HG03432 (cell line): Measurements from ENCODE around the gene SUCLG2.

Source experiments
- ATAC-seq: cut with Tn5 transposase; IDR thresholded peaks from one replicate; pipeline ENCODE4 v1.9.1; 2021; ENCODE audit warnings: mild to moderate bottlenecking, moderate library complexity; ENCODE audit not compliant: unreplicated experiment

The SUCLG2 gene

DNA sequence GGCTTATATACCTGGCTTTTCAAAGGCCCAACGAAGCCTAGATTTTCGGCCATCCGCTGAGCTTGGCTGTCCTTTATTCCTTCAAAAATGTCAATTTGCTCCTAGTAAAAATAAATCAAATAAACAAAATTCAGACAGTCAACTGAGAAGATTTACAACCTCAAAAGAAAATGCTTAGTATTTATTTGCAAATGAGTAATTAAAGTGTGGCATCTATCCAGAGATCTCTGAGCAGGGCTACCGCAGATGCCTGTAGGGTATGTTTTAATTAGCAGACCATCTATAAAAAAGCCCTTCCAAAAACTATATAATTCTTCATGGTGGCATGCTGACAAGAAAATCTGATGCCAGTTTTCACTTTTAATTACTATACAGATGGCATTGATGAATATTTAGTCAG is 136.2 kb downstream of the SUCLG2 start:
- ATAC-seq, result no peak

- no peak for ATAC-seq
Measured at GRCh38 chr3:67517781-67518180, 136.6 kb downstream of the SUCLG2 start.

DNA sequence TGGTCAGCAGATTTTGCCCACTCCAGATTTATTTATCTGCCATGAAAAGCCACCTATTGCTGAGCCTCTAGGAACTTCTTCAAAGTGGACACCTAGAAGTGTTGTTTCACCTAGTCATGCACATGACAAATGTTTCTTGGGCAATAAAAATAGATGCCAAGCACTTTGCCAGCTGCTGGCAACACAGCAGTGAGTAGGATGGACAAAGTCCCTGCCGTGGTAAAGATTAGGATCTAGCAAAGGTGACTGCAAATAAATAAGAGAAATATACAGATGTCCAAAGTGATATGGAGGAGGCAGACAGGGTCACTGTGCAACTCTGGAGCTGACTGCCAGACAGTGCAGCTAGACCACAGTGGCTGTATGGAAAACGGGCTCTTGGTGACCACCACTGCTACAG is 137.9 kb downstream of the SUCLG2 start:
- no peak for ATAC-seq

- no peak for ATAC-seq
Measured at GRCh38 chr3:67515778-67516177, 138.6 kb downstream of the SUCLG2 start.

- no peak for ATAC-seq
Measured at GRCh38 chr3:67509471-67510075, 144.8 kb downstream of the SUCLG2 start.

DNA sequence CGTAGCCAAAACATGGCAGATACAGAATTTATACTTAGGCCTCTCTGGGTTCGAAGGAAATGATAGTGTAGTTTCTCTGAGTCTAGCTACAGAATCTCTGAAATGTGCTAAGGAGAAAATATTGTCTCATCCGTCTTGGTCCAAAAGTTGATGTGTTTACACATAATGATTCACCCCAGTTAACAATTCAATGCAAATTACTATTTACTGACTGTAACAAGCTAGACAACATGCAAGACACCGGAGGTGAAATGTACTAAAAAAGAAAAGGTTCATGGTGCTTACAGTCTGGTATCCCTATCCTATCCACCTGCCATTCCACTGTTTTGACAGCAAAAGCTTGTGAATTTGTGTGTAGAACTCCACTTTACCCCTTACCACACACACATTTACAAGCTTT is 146.8 kb downstream of the SUCLG2 start:
- ATAC-seq, result no peak

DNA sequence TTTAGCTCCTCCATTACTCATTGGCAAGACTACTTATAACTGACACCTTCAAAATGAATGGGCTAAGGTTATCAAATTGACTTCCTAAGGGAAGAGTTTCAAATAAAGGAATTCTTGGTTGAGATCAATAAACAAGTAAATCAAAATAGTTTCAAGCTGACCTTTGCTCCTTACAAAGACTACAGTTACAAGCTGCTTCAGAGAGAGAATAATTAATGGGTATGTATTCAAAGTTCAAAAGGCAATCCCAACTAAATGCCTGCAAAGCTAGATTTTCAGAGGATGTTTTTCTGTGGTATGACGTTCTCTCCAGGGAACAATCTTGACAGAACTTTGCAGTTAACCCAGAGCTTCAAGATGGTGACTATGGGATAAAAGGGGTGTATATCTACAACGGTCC is 153.7 kb downstream of the SUCLG2 start:
- no peak for ATAC-seq

DNA sequence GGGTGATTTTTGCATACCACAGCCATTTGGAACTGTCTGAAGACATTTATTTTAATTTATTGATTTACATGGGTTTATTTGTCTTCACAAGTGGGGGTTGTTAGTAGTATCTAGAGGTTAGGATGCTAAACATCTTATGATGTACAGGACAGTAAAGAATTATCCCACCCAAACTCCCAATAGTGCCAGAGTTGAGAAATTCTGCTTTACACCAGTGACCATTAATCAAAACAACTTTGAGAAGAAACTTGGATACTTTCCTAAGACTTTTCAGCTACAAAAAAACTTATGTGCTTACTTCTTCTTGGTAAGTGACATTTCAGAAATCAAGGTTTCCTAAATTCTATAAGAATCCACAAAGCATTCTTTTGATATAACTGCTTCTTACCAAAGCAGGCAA is 156.7 kb downstream of the SUCLG2 start:
- no peak for ATAC-seq

DNA sequence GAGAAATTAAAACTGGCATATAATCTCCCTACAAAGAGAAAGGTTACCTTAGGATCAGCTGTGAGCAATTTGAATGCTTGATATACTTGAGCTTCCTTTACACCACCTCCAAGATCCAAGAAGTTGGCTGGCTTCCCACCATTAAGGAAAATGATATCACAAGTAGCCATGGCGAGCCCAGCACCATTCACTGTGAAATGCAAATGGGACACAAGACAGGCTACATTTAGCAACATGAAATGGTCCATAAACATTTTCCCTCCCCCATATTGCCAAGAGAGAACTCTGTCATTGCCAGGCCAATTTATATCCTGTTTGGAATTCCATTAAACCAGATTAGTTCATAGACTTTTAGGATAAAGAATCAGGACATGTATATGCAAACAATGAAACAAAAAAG is 158.7 kb downstream of the SUCLG2 start:
- no peak for ATAC-seq

DNA sequence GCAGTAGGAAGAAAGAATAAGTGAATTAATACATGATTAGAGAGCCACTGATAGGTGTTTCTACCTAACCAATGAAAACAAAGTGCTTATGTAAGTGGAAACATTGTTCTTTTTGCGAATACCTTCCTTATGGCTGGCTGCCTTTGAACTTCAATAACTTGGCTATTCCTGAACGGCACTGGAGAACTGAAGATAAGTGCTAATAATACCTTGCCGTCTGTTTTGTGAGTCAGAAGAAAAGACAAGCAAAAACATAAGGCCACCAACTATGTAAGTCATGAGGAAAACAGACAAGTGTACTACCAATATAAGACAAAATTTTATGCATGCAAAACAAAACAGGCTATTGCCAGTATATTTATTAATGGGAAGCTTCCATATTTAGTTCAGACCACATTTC is 160.6 kb downstream of the SUCLG2 start:
- no peak for ATAC-seq

DNA sequence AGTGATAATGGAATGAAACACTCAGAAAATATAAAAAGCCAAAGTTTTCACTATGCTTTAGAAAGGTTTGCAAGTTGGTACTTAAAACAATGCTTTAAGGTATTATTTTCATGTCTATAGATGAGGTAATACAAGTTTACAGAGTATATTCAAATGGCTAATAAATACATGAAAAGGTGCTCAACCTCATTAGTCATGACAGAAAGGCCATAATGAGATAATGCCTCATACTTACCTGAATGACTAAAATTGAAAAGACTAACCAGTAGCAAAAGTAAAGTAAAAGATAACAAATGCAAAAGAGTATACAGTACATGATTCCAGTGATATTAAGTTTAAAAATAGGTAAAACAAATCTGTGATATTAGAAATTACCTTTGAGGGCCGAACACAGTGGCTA is 163.8 kb downstream of the SUCLG2 start:
- no peak for ATAC-seq

DNA sequence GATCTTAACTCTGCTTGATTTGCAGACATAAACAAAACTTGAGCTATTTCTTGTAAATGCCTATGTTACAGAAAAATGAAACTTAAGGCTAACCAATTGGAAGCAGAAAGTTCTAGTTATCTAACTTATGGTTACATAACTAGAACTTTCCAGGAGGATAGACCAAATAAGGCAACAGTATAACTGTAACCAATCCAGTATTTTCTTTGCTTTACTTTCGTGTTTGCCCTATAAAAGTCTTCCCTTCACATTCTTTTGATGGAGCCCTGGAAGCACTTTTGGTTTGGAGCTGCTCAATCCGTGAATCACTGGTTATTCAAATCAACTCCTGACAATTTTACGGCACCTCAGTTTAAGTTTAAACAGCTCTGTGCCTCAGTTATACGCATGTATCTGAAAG is 164.6 kb downstream of the SUCLG2 start:
- no peak for ATAC-seq

- ATAC-seq, result no peak
Measured at GRCh38 chr3:67487564-67488114, 166.8 kb downstream of the SUCLG2 start.

GRCh38 chr3:67486883-67487282 is 167.5 kb downstream of the SUCLG2 start:
- ATAC-seq, result no peak

DNA sequence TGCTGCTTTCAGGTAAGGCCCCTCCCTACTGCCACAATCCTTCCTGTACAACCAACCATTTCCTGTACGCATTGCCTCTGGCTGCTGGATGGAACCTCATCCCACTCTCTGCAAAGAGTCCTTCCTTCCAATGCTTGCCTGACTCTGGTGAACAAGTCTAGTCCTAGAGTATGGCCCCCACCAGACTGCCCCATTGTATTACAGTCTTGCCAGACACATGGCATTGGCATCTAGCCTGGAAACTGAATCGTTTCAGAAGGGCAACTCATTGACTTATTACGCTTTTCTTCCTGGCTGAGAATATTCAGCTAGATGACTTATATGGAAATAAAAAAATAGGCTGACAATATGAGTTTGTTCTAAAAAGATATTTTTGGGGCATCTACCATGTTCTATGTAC is 170.3 kb downstream of the SUCLG2 start:
- ATAC-seq, result no peak

DNA sequence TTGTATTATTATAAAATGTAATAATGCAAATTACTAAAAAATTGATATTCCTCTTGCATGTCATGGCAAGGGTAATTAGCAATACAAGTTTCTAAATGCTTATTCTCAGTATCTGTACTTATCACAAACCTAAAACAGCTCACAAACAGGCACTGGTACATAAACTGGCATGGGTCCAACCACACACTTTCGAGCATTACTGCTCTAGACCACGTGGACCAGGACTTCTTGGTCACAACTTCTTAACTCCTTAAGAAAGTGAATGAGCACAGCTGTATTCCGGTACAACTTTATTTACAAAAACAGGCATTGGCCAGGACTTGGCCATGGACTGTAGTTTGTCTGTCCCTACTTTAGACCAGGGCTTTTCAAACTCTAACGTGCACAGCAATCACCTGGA is 173.3 kb downstream of the SUCLG2 start:
- no peak for ATAC-seq

DNA sequence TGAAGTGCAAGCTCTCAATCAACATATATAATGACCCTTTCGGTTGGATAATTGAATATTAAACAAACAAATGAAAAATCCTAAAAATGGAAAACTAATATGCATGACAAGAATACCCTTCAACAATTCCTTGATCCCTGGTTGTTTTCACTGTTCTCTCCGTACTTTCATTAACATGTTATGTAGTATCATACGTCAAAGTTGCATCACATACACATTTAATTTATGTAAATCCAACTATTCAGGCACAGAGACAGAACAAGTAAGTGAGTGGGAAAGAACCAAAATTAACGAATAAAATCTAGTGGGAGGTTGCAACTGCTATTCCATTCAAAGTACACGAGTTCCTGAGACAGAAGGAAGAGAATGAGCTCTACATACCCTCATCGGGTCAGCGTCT is 176.0 kb downstream of the SUCLG2 start:
- ATAC-seq, result no peak

- ATAC-seq, result no peak
Measured at GRCh38 chr3:67474311-67474710, 180.1 kb downstream of the SUCLG2 start.

- ATAC-seq, result no peak
Measured at GRCh38 chr3:67472674-67473201, 181.7 kb downstream of the SUCLG2 start.

- no peak for ATAC-seq
Measured at GRCh38 chr3:67470207-67470606, 184.2 kb downstream of the SUCLG2 start.

DNA sequence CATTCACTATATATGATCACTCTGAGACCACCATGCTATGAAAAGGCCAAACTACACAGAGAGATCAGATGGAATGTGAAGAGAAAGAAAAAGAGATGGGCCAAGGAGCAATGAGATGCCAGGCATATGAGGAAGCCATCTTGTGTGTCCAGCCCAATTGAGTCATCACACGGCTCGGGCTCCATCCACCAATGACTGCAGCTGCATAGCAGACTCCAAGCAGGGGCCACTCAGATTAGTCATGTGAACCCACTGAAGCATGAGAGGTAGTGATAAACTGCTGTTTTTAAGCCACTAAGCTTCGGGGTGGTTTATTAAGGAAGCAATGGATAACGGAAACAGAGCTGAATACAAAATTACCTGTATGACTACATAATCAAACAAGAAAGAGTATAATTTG is 185.9 kb downstream of the SUCLG2 start:
- ATAC-seq, result no peak

DNA sequence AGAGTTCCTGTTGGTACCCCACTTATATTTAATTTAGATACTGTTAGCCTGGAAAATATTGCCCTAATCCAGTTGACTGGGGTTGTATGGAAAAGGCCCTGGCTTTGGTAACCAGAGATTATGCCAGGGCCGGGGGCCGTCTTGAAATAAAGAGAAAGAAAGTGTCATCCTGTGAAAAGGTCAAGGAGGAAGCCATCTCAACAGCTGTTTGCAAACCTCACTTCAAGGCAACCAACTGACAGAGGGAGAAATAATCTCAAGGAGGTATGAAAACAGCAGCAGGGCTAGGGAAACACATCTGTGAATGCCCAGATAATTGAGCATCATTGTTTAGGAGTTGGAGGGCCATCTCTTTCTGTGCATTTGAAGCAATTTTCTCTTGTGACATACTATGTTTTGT is 190.8 kb downstream of the SUCLG2 start:
- ATAC-seq, result no peak

DNA sequence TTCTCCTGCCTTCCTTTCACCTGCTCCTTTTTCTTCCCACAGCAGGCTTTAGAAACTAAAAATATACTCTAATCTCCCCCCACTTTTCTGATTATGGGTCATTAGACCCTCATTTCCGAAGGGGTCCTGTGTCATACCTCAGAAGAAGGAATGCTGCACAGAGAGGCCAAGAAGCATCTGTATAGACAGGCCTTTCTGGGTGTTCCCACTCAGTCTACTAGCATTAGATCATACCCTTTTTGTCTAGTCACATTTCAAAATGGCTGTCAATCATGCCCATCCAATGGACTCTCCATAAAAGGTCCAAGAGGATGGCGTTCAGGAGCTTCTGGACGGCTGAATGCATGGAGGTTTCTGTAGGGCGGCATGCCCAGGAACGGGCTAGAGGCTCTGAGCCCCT is 192.2 kb downstream of the SUCLG2 start:
- no peak for ATAC-seq
